SU-DHL-6 (cell line): ENCODE results near the gene ERMN.

ENCODE experiments used
- H2AFZ ChIP-seq: fragments of 200-600 bp; sonication (generic); 2 replicates; pipeline ENCODE4 v1.6.1; 2014; ENCODE audit warnings: low read depth, mild to moderate bottlenecking, moderate library complexity, mixed read lengths, antibody characterized with exemption, low read length; ENCODE audit not compliant: severe bottlenecking
- H3F3A ChIP-seq: fragments of 200-600 bp; shearing (Covaris generic); 2 replicates; pipeline ENCODE4 v1.6.0; 2016; ENCODE audit warnings: antibody characterized with exemption, mild to moderate bottlenecking; ENCODE audit not compliant: insufficient read depth
- H3K27ac ChIP-seq: fragments of 200-600 bp; sonication (generic); 2 replicates; pipeline ENCODE4 v1.5.1; 2016; ENCODE audit warnings: low read depth, mild to moderate bottlenecking, low read length, moderate library complexity, mixed read lengths
- H3K27me3 ChIP-seq: fragments of 200-600 bp; sonication (generic), shearing (Covaris generic); 2 replicates; pipeline ENCODE4 v1.6.0; 2014; ENCODE audit warnings: mild to moderate bottlenecking, low read length
- H3K36me3 ChIP-seq: fragments of 200-600 bp; sonication (generic); 2 replicates; pipeline ENCODE4 v1.6.1; 2014; ENCODE audit warnings: mild to moderate bottlenecking, low read length, mixed read lengths
- H3K4me2 ChIP-seq: fragments of 300-600, 200-600 bp; shearing (Covaris generic), sonication (generic); 2 replicates; pipeline ENCODE4 v1.6.0; 2014; ENCODE audit warnings: low read length, low read depth, mild to moderate bottlenecking; ENCODE audit not compliant: poor library complexity, severe bottlenecking
- H3K4me3 ChIP-seq: fragments of 200-600 bp; sonication (generic); 2 replicates; pipeline ENCODE4 v1.5.1; 2014; ENCODE audit warnings: antibody characterized with exemption, low read length, mild to moderate bottlenecking, mixed read lengths; ENCODE audit not compliant: insufficient read depth, poor library complexity, severe bottlenecking
- H3K79me2 ChIP-seq: fragments of 200-600 bp; sonication (generic); 2 replicates; pipeline ENCODE4 v1.6.1; 2014; ENCODE audit warnings: mild to moderate bottlenecking, low read length, moderate library complexity; ENCODE audit not compliant: insufficient read depth
- H3K9ac ChIP-seq: fragments of 200-600 bp; sonication (generic); 2 replicates; pipeline ENCODE4 v1.7.0; 2014; ENCODE audit warnings: mild to moderate bottlenecking, low read length
- H3K9me2 ChIP-seq: fragments of 200-600 bp; sonication (generic); replicated peaks from 2 replicates; pipeline ENCODE4 v1.6.1; 2014; ENCODE audit warnings: low read length; ENCODE audit not compliant: insufficient read depth
- H3K9me3 ChIP-seq: fragments of 200-600 bp; sonication (generic); 2 replicates; pipeline ENCODE4 v1.6.1; 2014; ENCODE audit warnings: low read length, mixed read lengths; ENCODE audit not compliant: insufficient read depth
- H4K20me1 ChIP-seq: fragments of 200-600 bp; sonication (generic); 2 replicates; pipeline ENCODE4 v1.6.1; 2014; ENCODE audit warnings: low read depth, mild to moderate bottlenecking, antibody characterized with exemption, low read length, moderate library complexity, mixed read lengths
- CTCF ChIP-seq: fragments of 200-600 bp; sonication (generic); IDR thresholded peaks from one replicate; pipeline ENCODE4 v1.5.1; 2017; ENCODE audit warnings: antibody characterized with exemption, mild to moderate bottlenecking, low read length, moderate library complexity; ENCODE audit not compliant: insufficient read depth, poor library complexity, severe bottlenecking
- EZH2phosphoT487 ChIP-seq: fragments of 200-600 bp; sonication (generic), shearing (Covaris generic); conservative IDR thresholded peaks from 2 replicates; pipeline ENCODE4 v1.6.1; 2018; ENCODE audit warnings: mild to moderate bottlenecking, antibody characterized with exemption, low read length, moderate library complexity, mixed read lengths

Gene ERMN

GRCh38 chr2:157326698-157327097, 1.1 kb upstream of the ERMN start:
- H3K36me3 ChIP-seq: no peaks in the 10 kb centered on the region
- no peak overlapping the region for H3K27ac ChIP-seq
- H2AFZ ChIP-seq: no peak overlapping the region
- H3K27me3 ChIP-seq: no peaks in the 10 kb centered on the region
- no peaks in the 10 kb centered on the region for H3K9me3 ChIP-seq
- no peak overlapping the region for H3K4me2 ChIP-seq
- H3K9me2 ChIP-seq: no peaks in the 10 kb centered on the region
- H3F3A ChIP-seq: no peaks in the 10 kb centered on the region
- no peak for TF ChIP-seq EZH2phosphoT487
- no peak for TF ChIP-seq CTCF
- H3K9ac ChIP-seq: no peak overlapping the region
- H3K4me3 ChIP-seq: no peak overlapping the region
- no peaks in the 10 kb centered on the region for H4K20me1 ChIP-seq
- H3K79me2 ChIP-seq: no peaks in the 10 kb centered on the region

GRCh38 chr2:157324331-157324843, 1.2 kb downstream of the ERMN start:
- no peaks in the 10 kb centered on the region for H3K9me3 ChIP-seq
- H3F3A ChIP-seq: no peaks in the 10 kb centered on the region
- no peak overlapping the region for H3K9ac ChIP-seq
- no peak overlapping the region for H3K27ac ChIP-seq
- no peaks in the 10 kb centered on the region for H3K27me3 ChIP-seq
- H3K79me2 ChIP-seq: no peaks in the 10 kb centered on the region
- H4K20me1 ChIP-seq: no peaks in the 10 kb centered on the region
- no peak overlapping the region for H3K4me2 ChIP-seq
- H3K36me3 ChIP-seq: no peaks in the 10 kb centered on the region
- no peak for TF ChIP-seq EZH2phosphoT487
- no peak for TF ChIP-seq CTCF
- H3K4me3 ChIP-seq: no peak overlapping the region
- H2AFZ ChIP-seq: no peak overlapping the region
- no peaks in the 10 kb centered on the region for H3K9me2 ChIP-seq

- H3K4me2 ChIP-seq: no peak overlapping the region
- no peak overlapping the region for H3K27ac ChIP-seq
- no peak overlapping the region for H3K4me3 ChIP-seq
- H3K9me3 ChIP-seq: no peaks in the 10 kb centered on the region
- TF ChIP-seq CTCF (no peak), EZH2phosphoT487 (no peak)
- no peaks in the 10 kb centered on the region for H3K79me2 ChIP-seq
- no peaks in the 10 kb centered on the region for H4K20me1 ChIP-seq
- no peak overlapping the region for H2AFZ ChIP-seq
- no peaks in the 10 kb centered on the region for H3K9me2 ChIP-seq
- H3K27me3 ChIP-seq: no peaks in the 10 kb centered on the region
- no peaks in the 10 kb centered on the region for H3F3A ChIP-seq
- H3K9ac ChIP-seq: no peak overlapping the region
- no peaks in the 10 kb centered on the region for H3K36me3 ChIP-seq
Measured at GRCh38 chr2:157322432-157322831, 3.2 kb downstream of the ERMN start.
